ENCODE results near the gene GYS2. TPM values are rescaled to one million over a fixed set of nuclear protein-coding genes. Genes with fewer than 3 reads are reported as not detected.

Gene GYS2
- total RNA-seq, 1 experiment from 2014 or later = not detected

DNA sequence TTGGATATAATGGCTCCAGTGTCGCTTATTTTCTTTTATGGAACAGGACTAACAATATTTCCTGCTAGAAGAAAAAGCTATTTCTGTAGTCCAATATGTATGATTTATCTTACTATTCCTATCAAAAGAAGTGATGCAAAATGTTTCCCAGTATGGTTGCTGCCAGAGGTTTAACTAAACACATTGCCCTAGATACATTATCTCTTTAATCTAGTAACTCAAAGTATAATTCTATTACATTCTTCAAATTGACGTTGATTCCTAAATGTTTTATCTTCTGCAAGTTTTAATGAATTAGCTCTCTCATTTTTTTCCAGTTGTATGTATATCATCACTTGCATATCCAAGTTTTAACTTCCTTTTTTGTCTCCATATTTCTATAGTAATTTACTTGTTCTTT lies 28.2 kb downstream of the GYS2 start:
- no peak for ATAC-seq
- TF ChIP-seq, protein P1, sequence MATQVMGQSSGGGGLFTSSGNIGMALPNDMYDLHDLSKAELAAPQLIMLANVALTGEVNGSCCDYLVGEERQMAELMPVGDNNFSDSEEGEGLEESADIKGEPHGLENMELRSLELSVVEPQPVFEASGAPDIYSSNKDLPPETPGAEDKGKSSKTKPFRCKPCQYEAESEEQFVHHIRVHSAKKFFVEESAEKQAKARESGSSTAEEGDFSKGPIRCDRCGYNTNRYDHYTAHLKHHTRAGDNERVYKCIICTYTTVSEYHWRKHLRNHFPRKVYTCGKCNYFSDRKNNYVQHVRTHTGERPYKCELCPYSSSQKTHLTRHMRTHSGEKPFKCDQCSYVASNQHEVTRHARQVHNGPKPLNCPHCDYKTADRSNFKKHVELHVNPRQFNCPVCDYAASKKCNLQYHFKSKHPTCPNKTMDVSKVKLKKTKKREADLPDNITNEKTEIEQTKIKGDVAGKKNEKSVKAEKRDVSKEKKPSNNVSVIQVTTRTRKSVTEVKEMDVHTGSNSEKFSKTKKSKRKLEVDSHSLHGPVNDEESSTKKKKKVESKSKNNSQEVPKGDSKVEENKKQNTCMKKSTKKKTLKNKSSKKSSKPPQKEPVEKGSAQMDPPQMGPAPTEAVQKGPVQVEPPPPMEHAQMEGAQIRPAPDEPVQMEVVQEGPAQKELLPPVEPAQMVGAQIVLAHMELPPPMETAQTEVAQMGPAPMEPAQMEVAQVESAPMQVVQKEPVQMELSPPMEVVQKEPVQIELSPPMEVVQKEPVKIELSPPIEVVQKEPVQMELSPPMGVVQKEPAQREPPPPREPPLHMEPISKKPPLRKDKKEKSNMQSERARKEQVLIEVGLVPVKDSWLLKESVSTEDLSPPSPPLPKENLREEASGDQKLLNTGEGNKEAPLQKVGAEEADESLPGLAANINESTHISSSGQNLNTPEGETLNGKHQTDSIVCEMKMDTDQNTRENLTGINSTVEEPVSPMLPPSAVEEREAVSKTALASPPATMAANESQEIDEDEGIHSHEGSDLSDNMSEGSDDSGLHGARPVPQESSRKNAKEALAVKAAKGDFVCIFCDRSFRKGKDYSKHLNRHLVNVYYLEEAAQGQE (IDR thresholded peaks at IDR 0.05; ENCODE audit: insufficient read depth in 1 of 2, low read depth in 2 of 2, low read length in 1 of 2) = no peak
- TF ChIP-seq POLR2AphosphoS5 (IDR thresholded peaks at IDR 0.05; ENCODE audit: low read depth, low read length) (no peak), TCF7L2 (IDR thresholded peaks at IDR 0.05; ENCODE audit: low read depth, low read length) (no peak), SIN3A (IDR thresholded peaks at IDR 0.05; ENCODE audit: borderline replicate concordance, insufficient read depth, low read depth, low read length) (no peak)
- TF ChIP-seq, protein P2, sequence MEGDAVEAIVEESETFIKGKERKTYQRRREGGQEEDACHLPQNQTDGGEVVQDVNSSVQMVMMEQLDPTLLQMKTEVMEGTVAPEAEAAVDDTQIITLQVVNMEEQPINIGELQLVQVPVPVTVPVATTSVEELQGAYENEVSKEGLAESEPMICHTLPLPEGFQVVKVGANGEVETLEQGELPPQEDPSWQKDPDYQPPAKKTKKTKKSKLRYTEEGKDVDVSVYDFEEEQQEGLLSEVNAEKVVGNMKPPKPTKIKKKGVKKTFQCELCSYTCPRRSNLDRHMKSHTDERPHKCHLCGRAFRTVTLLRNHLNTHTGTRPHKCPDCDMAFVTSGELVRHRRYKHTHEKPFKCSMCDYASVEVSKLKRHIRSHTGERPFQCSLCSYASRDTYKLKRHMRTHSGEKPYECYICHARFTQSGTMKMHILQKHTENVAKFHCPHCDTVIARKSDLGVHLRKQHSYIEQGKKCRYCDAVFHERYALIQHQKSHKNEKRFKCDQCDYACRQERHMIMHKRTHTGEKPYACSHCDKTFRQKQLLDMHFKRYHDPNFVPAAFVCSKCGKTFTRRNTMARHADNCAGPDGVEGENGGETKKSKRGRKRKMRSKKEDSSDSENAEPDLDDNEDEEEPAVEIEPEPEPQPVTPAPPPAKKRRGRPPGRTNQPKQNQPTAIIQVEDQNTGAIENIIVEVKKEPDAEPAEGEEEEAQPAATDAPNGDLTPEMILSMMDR (IDR thresholded peaks at IDR 0.05) = no peak
- Histone ChIP-seq H3K9me3 (ENCODE audit: control insufficient read depth, insufficient read depth, low read depth, low read length) (no peaks in the 10 kb centered on the region), H3K36me3 (ENCODE audit: control insufficient read depth, insufficient read depth, low read length) (no peaks in the 10 kb centered on the region), H3K27me3 (ENCODE audit: control insufficient read depth, insufficient read depth, low read length) (no peaks in the 10 kb centered on the region; the same call in 1 of the 2 replicates), H3K27ac (ENCODE audit: low read length) (no peak overlapping the region), H3K4me3 (ENCODE audit: low read depth in 2 of 2, low read length in 2 of 2) (no peak overlapping the region), H3K4me1 (ENCODE audit: control insufficient read depth, insufficient read depth, low read length) (no peaks in the 10 kb centered on the region)
- in situ Hi-C loops (cut with HindIII; ENCODE audit: low pct_unique_long_range_greater_than_20kb, low sequenced_read_pairs) = no loop called here
- ChIA-PET CTCF (interaction anchor here (0.6 kb wide), 1 partner anchor 442 kb away, joined by 7 read pairs; no protein-coding TSS in a partner anchor), POLR2A (interaction anchor here (0.6 kb wide), 1 partner anchor 109 kb away, joined by 3 read pairs; no protein-coding TSS in a partner anchor)
- no peak for DNase-seq (ENCODE audit: low read depth, low spot score)
- no TSS peak for BruUV-seq (replicated peaks)
- intact Hi-C loops (cut with micrococcal nuclease; ENCODE audit: unreplicated experiment) = no loop called here

DNA sequence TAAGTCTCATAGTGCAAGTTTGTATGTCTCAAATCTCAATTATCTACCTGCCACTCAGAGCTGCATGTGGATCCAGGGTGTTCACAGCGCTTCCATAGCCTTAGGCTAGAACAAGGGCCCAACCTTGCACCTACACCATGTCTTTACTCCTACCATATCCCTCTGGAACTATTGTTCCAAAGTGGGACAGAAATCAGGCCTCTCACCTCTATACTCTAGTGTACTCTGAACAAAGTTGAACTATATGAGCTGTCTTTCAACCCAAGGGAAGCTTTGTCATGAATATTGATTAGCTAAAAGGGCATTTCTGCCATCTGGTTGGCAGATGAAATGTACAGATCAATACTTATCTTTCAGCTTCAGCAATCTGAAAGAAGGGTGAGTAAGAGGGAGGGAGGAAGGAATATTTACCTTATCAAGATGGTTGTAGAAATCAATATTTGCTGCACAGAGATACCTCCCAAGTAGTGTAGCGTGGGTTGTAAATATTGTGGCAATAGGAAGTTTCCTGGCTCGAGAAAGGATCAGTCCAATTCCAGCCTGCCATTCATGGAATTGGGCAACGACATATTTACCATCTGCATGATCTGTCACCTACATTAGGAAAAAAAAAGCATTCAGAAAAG lies 30.8 kb downstream of the GYS2 start:
- Histone ChIP-seq H3K27ac (ENCODE audit: low read length) (no peak overlapping the region), H3K4me1 (ENCODE audit: control insufficient read depth, insufficient read depth, low read length) (no peaks in the 10 kb centered on the region), H3K4me3 (ENCODE audit: low read depth in 2 of 2, low read length in 2 of 2) (no peak overlapping the region), H3K36me3 (ENCODE audit: control insufficient read depth, insufficient read depth, low read length) (no peaks in the 10 kb centered on the region), H3K27me3 (ENCODE audit: control insufficient read depth, insufficient read depth, low read length) (no peaks in the 10 kb centered on the region), H3K9me3 (ENCODE audit: control insufficient read depth, insufficient read depth, low read depth, low read length) (no peaks in the 10 kb centered on the region)
- no TSS peak for BruUV-seq (replicated peaks)
- ChIA-PET POLR2A (no interaction called here), CTCF (no interaction called here)
- DNase-seq (ENCODE audit: low read depth, low spot score) = no peak
- in situ Hi-C loops (cut with HindIII; ENCODE audit: low pct_unique_long_range_greater_than_20kb, low sequenced_read_pairs) (no loop called here), intact Hi-C loops (cut with micrococcal nuclease; ENCODE audit: unreplicated experiment) (no loop called here)
- ATAC-seq = no peak
- TF ChIP-seq SIN3A (IDR thresholded peaks at IDR 0.05; ENCODE audit: borderline replicate concordance, insufficient read depth, low read depth, low read length) (no peak), POLR2AphosphoS5 (IDR thresholded peaks at IDR 0.05; ENCODE audit: low read depth, low read length) (no peak), TCF7L2 (IDR thresholded peaks at IDR 0.05; ENCODE audit: low read depth, low read length) (no peak)
- TF ChIP-seq, protein P2 (IDR thresholded peaks at IDR 0.05) = no peak
- TF ChIP-seq, protein P1 (IDR thresholded peaks at IDR 0.05; ENCODE audit: insufficient read depth in 1 of 2, low read depth in 2 of 2, low read length in 1 of 2) = no peak
